ENCODE results near the gene MTFP1. TPM values are rescaled to one million over a fixed set of nuclear protein-coding genes. Genes with fewer than 3 reads are reported as not detected.
A peak's percentile ranks its signal among the peaks of the same experiment; 100 is the strongest.

The MTFP1 gene
- total RNA-seq, 1 donor from 2014 or later = 19.7 TPM

GRCh38 chr22:30420347-30421125 is 5.0 kb upstream of the MTFP1 start:
- Histone ChIP-seq H3K27ac (replicated peaks) (no peak overlapping the region), H3K4me3 (no peak overlapping the region), H3K36me3 (peaks cover 52% of the 10 kb centered on the region), H3K27me3 (ENCODE audit: low read depth) (no peaks in the 10 kb centered on the region), H3K9me3 (replicated peaks) (no peaks in the 10 kb centered on the region), H3K4me1 (peaks cover 38% of the 10 kb centered on the region)
- intact Hi-C loops (cut with micrococcal nuclease) = no loop called here
- TF ChIP-seq CTCF (IDR thresholded peaks at IDR 0.05; ENCODE audit: borderline replicate concordance) = no peak
- DNase-seq = no peak

DNA sequence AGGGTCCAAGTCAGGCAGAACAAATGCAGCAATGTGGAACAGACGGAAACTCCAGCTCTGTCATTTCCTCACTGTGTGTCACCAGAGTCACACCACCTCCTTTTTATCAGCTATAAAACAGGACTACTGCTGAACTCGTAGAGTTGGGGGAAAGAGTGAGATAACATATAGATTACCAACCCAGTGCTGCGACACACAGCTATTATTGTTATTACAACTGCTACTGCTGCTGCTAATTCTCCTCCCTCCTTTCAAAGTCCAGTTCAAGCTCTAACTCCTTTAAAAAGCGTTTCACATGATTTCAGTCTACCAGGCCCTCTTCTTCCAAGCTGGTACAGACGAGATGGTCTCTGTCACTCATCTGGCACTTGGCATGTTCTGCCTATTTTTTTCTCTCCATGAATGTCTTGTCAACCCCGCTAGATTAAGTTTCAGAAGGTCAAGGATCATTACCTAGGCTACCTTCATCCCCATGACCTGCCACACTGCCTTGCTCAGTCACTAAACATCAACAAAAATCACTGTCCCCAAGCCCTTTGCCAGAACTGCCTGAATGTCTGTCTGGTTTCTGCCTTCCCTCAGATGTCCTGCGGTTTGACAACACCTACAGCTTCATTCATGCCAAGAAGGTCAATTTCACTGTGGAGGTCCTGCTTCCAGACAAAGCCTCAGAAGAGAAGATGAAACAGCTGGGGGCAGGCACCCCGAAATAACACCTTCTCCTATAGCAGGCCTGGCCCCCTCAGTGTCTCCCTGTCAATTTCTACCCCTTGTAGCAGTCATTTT is 3.7 kb upstream of the MTFP1 start:
- TF ChIP-seq CTCF (IDR thresholded peaks at IDR 0.05; ENCODE audit: borderline replicate concordance) = no peak
- no peak for DNase-seq
- H3K27ac ChIP-seq (replicated peaks) = peak overlapping the region; percentile 99
- no peaks in the 10 kb centered on the region for H3K27me3 ChIP-seq (ENCODE audit: low read depth)
- H3K9me3 ChIP-seq (replicated peaks) = no peaks in the 10 kb centered on the region
- H3K4me3 ChIP-seq = peak overlapping the region; percentile 89
- peaks cover 50% of the 10 kb centered on the region for H3K4me1 ChIP-seq
- peaks cover 38% of the 10 kb centered on the region for H3K36me3 ChIP-seq
- intact Hi-C loops (cut with micrococcal nuclease) = no loop called here

DNA sequence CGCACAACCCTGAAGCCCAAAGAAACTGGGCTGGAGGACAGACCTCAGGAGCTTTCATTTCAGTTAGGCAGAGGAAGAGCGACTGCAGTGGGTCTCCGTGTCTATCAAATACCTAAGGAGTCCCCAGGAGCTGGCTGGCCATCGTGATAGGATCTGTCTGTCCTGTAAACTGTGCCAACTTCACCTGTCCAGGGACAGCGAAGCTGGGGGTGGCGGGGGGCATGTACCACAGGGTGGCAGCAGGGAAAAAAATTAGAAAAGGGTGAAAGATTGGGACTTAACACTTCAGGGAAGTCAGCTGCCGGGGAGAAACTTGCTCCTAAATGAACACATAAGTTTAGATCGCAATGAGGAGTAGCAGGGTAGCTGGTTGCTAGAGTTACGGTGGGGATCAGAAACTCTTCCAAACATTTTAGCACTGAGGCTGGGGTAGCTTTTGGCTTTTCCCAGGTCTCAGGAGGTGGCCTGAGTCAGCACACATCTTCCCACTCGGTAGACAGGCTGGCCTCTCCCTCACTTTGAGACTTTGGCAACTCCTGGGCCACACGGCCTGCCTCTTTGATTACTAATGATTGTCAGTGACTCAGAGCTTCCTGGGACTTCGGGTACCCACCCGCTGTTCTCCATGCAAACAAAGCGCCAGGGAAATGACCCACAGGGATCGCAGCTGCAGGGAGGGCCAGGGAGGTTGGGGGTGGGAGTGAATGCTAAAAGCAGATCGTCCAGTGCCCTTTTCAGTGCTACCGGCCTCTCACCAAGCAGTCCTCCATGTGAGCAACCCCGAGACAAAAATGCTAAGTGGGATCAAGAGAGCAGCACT is 2.9 kb upstream of the MTFP1 start:
- Histone ChIP-seq H3K27ac (replicated peaks) (peak overlapping the region; percentile 99), H3K36me3 (peaks cover 31% of the 10 kb centered on the region), H3K4me1 (peaks cover 50% of the 10 kb centered on the region), H3K27me3 (ENCODE audit: low read depth) (no peaks in the 10 kb centered on the region), H3K9me3 (replicated peaks) (no peaks in the 10 kb centered on the region), H3K4me3 (peak overlapping the region; percentile 89)
- TF ChIP-seq CTCF (IDR thresholded peaks at IDR 0.05; ENCODE audit: borderline replicate concordance) = no peak
- peak; percentile 28 for DNase-seq
- intact Hi-C loops (cut with micrococcal nuclease) = no loop called here

GRCh38 chr22:30423301-30423958 is 2.1 kb upstream of the MTFP1 start:
- Histone ChIP-seq H3K9me3 (replicated peaks) (no peaks in the 10 kb centered on the region), H3K4me3 (peak overlapping the region; percentile 89), H3K27ac (replicated peaks) (peak overlapping the region; percentile 99), H3K27me3 (ENCODE audit: low read depth) (no peaks in the 10 kb centered on the region), H3K4me1 (peaks cover 50% of the 10 kb centered on the region), H3K36me3 (peaks cover 24% of the 10 kb centered on the region)
- TF ChIP-seq CTCF (IDR thresholded peaks at IDR 0.05; ENCODE audit: borderline replicate concordance) = peak; percentile 26
- intact Hi-C loops (cut with micrococcal nuclease) = no loop called here
- peak; percentile 74 for DNase-seq
